Measurements from ENCODE around the gene ST6GALNAC4. TPM values are rescaled to one million over a fixed set of nuclear protein-coding genes. Genes with fewer than 3 reads are reported as not detected.

ST6GALNAC4 gene, protein sequence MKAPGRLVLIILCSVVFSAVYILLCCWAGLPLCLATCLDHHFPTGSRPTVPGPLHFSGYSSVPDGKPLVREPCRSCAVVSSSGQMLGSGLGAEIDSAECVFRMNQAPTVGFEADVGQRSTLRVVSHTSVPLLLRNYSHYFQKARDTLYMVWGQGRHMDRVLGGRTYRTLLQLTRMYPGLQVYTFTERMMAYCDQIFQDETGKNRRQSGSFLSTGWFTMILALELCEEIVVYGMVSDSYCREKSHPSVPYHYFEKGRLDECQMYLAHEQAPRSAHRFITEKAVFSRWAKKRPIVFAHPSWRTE
- 10 to 100 TPM in 3 of 4 donors, 1 to 10 TPM in 1; 9.6 to 39.1 (median 21.4) TPM for total RNA-seq

DNA sequence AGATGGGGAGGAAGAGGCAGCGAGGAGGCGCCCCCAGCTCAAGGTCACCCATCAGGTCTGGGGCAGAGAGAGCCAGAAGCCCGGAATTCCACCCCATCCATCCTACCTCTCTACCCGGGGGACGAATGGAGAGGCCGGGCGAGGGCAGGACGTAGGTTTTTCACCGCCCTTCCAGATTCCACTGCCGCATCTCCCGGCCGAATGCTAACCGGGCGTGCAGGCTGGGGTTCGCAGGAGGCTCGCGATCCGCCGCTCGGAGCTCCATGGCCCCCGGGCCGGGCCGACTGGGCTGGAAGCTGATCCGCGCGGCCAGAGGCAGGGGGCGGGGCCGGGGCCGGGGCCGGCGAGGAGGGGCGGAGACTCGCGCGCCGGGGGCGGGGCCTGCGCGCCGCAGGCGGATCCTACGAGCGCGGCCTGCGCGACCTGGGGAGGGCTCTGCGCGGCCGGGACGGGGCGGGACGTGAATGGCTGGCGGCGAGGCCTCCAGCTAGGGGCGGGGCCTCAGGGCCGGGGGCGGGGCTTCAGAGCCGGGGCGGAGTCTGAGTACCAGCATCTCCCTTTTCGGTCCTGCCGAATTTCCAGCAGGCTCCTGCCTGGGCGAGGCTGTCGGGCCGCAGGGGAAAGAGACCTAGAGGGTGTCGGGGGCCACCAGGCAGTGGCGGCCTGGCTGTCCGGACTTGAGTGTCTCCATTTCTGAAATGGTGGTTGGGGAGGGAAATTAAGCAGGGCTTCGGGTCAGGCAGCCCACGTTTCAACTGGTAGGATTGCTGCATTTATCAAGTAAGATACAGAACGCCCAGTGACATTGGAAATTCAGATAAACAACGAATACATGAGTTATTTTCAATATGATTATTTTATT is at the start of gene ST6GALNAC4:
ST6GALNAC4 (minus strand) TSS at position 322 of the 862 bp plus-strand sequence. CDS start 622 bp downstream, outside the sequence.
- TF ChIP-seq, protein P1, sequence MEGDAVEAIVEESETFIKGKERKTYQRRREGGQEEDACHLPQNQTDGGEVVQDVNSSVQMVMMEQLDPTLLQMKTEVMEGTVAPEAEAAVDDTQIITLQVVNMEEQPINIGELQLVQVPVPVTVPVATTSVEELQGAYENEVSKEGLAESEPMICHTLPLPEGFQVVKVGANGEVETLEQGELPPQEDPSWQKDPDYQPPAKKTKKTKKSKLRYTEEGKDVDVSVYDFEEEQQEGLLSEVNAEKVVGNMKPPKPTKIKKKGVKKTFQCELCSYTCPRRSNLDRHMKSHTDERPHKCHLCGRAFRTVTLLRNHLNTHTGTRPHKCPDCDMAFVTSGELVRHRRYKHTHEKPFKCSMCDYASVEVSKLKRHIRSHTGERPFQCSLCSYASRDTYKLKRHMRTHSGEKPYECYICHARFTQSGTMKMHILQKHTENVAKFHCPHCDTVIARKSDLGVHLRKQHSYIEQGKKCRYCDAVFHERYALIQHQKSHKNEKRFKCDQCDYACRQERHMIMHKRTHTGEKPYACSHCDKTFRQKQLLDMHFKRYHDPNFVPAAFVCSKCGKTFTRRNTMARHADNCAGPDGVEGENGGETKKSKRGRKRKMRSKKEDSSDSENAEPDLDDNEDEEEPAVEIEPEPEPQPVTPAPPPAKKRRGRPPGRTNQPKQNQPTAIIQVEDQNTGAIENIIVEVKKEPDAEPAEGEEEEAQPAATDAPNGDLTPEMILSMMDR (IDR thresholded peaks at IDR 0.05; ENCODE audit: low read depth), result no peak

DNA sequence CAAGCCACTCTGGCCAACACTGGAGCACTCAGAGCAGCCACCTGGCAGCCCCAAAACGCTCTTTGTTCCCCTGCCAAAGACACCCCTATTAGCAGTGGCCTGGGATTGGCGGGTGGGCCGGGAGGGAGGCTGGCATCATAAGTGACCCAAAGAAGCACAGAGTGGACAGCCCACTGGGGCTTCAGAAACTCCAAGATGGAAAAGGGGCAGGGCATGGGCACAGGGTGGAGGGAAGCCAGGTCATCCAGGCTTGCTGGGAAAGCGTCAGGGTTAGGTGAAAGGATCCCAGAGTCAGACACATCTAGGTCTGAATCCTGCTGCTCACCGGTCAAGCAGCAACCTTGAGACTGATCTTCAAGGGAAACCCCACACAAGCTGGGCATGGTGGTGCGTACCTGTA is 49.1 kb upstream of the ST6GALNAC4 start:
- TF ChIP-seq, protein P1 (IDR thresholded peaks at IDR 0.05; ENCODE audit: low read depth), result no peak

GRCh38 chr9:127963359-127964064 is 46.7 kb upstream of the ST6GALNAC4 start:
- TF ChIP-seq, protein P1 (IDR thresholded peaks at IDR 0.05; ENCODE audit: low read depth), result no peak

GRCh38 chr9:127963041-127963358 is 46.2 kb upstream of the ST6GALNAC4 start:
- TF ChIP-seq, protein P1 (IDR thresholded peaks at IDR 0.05; ENCODE audit: low read depth), result no peak

DNA sequence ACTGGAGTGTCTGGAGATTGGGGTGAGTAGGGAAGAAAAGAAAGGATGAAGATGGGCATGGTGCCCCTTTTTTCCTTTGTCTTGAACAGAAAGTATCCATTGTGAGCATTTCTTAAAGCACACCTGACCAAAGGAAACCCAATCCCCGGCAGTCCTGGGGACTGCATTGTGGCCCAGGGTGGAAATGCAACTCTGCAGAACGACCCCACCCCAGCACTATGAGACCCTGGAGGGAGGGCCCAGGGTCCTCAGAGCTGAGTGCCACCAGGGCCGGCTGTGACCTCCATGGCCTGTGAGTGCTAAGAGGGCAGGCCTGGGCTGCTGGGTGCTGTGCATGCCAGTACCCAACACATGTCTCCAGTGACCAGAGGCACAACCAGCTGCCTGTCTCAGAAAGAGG is 45.4 kb upstream of the ST6GALNAC4 start:
- TF ChIP-seq, protein P1 (IDR thresholded peaks at IDR 0.05; ENCODE audit: low read depth), result no peak

- TF ChIP-seq, protein P1 (IDR thresholded peaks at IDR 0.05; ENCODE audit: low read depth), result no peak
Observed at GRCh38 chr9:127961613-127962155, 44.8 kb upstream of the ST6GALNAC4 start.
